Kidney (tissue), 14 donors: ENCODE data around the gene CLASP1. TPM values are rescaled to one million over a fixed set of nuclear protein-coding genes. Genes with fewer than 3 reads are reported as not detected.

ENCODE experiments used
- DNase-seq, 5 donors: peaks; one replicate each; pipeline ENCODE4 v3.0.0-alpha.2; 2013 to 2020
- FAIRE-seq: peaks from 2 replicates; lab custom pipeline; 2012; peaks lifted over from hg19 to GRCh38; lab: Jason Lieb, UNC
- H3K27ac ChIP-seq, 2 donors: one replicate each; pipeline ENCODE4 v1.7.0; 2013; ENCODE audit warnings: low read depth in 2 of 2, low read length in 2 of 2, inconsistent platforms in 1 of 2
- H3K27me3 ChIP-seq: one replicate; pipeline ENCODE4 v1.7.1; 2013; ENCODE audit warnings: low read length, inconsistent platforms; ENCODE audit not compliant: control insufficient read depth, insufficient read depth
- H3K36me3 ChIP-seq, 3 donors: one replicate each; pipeline versions ENCODE4 v1.7.0 to v1.7.1; 2013; ENCODE audit warnings: low read length in 3 of 3, control low read depth in 1 of 3, inconsistent platforms in 1 of 3; ENCODE audit not compliant: insufficient read depth in 3 of 3, control insufficient read depth in 2 of 3
- H3K4me1 ChIP-seq, 3 donors: one replicate each; pipeline versions ENCODE4 v1.7.0 to v1.7.1; 2013; ENCODE audit warnings: low read length in 3 of 3, inconsistent platforms in 1 of 3, low read depth in 1 of 3; ENCODE audit not compliant: control insufficient read depth in 2 of 3, insufficient read depth in 2 of 3
- H3K4me3 ChIP-seq, 3 donors: one replicate each; pipeline versions ENCODE4 v1.7.0 to v1.8.1; 2013; ENCODE audit warnings: low read length in 3 of 3, control low read depth in 1 of 3, inconsistent platforms in 1 of 3
- H3K9ac ChIP-seq, 3 donors: one replicate each; pipeline versions ENCODE4 v1.7.0 to v1.7.1; 2013; ENCODE audit warnings: low read length in 3 of 3, control low read depth in 1 of 3, inconsistent platforms in 1 of 3
- H3K9me3 ChIP-seq, 3 donors: one replicate each; pipeline versions ENCODE4 v1.7.0 to v1.7.1; 2013; ENCODE audit warnings: low read length in 3 of 3, control low read depth in 1 of 3, inconsistent platforms in 1 of 3; ENCODE audit not compliant: control insufficient read depth in 2 of 3, insufficient read depth in 1 of 3
- intact Hi-C: fragments of 100-400 bp; cut with DNase I; formaldehyde crosslinking; loops from one replicate; pipeline ENCODE4 v1.11.1; 2022
- polyA plus RNA-seq: library from polyadenylated mRNA; stranded (reverse); fragments of 350-450 nt; fragmentation: Illumina TruSeq; extraction: RNeasy Lipid Tissue Mini Kit (QIAGEN cat#74804); gene quantifications from one replicate; pipeline ENCODE4 v1.2.3, GENCODE V29; 2014; ENCODE audit warnings: low read depth, low replicate concordance; ENCODE audit not compliant: insufficient read depth
- total RNA-seq: library from RNA; stranded (reverse); fragmentation: NEBNext Ultra II Directional; extraction: Animal tissue kit (Norgen Biotek cat#: 25700); gene quantifications from one replicate; pipeline ENCODE4 v1.2.1, GENCODE V29; 2021
- TF ChIP-seq, protein P1 (sequence below): IDR thresholded peaks from 3 replicates; pipeline ENCODE4 v1.5.1; 2012; ENCODE audit warnings: mild to moderate bottlenecking, moderate library complexity, borderline replicate concordance; ENCODE audit not compliant: insufficient read depth; ENCODE audit errors: extremely low read depth
- donor health status: control.
- donor health status: control.
- donor health status: control.
- donor health status: control.
- donor health status: control.
- donor health status: DM: yes; HTN: yes; CAD: no.
- donor health status: Normal renal cell carcinoma (clear cell type).

The CLASP1 gene
- total and polyA plus RNA-seq, 2 donors from 2014 or later, result 6.8 to 71.5 TPM

GRCh38 chr2:121587131-121587530 lies 62.1 kb downstream of the CLASP1 start:
- Histone ChIP-seq H3K27ac (no peak overlapping the region), H3K9me3 (no peaks in the 10 kb centered on the region), H3K4me3 (no peak overlapping the region), H3K36me3 (no peaks in the 10 kb centered on the region), H3K27me3 (no peaks in the 10 kb centered on the region), H3K9ac (no peak overlapping the region), H3K4me1 (peaks cover 0 to 5% (median 0%) of the 10 kb centered on the region in 3 donors)
- FAIRE-seq (no peak), DNase-seq (no peak)
- intact Hi-C loops, result no loop called here
- TF ChIP-seq, protein P1, sequence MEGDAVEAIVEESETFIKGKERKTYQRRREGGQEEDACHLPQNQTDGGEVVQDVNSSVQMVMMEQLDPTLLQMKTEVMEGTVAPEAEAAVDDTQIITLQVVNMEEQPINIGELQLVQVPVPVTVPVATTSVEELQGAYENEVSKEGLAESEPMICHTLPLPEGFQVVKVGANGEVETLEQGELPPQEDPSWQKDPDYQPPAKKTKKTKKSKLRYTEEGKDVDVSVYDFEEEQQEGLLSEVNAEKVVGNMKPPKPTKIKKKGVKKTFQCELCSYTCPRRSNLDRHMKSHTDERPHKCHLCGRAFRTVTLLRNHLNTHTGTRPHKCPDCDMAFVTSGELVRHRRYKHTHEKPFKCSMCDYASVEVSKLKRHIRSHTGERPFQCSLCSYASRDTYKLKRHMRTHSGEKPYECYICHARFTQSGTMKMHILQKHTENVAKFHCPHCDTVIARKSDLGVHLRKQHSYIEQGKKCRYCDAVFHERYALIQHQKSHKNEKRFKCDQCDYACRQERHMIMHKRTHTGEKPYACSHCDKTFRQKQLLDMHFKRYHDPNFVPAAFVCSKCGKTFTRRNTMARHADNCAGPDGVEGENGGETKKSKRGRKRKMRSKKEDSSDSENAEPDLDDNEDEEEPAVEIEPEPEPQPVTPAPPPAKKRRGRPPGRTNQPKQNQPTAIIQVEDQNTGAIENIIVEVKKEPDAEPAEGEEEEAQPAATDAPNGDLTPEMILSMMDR, result no peak

DNA sequence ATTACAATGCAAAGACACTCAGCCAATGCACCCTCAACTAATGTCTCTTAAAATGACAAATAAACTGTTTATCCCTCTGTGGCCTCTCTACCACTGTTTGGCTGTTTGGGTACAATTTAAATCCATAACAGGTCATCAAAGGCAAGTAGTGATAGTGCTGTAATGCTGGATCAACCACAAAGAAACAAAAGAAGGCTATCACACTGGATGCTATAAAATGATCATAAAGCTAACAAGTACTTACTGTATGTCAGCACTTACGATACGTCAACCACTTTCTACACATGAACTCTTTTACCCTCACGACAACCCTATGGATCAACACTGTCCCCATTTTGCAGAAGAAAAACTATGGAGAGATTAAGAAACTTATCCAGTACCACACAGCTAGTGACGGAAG lies 64.5 kb downstream of the CLASP1 start:
- H3K9me3 ChIP-seq, result no peaks in the 10 kb centered on the region
- no peaks in the 10 kb centered on the region for H3K27me3 ChIP-seq
- H3K36me3 ChIP-seq, result no peaks in the 10 kb centered on the region
- FAIRE-seq (no peak), DNase-seq (no peak)
- H3K9ac ChIP-seq, result no peak overlapping the region
- peaks cover 0 to 5% (median 0%) of the 10 kb centered on the region in 3 donors for H3K4me1 ChIP-seq
- no peak overlapping the region for H3K27ac ChIP-seq
- TF ChIP-seq, protein P1, result no peak
- H3K4me3 ChIP-seq, result no peak overlapping the region
- intact Hi-C loops, result no loop called here

GRCh38 chr2:121583555-121583954 lies 65.7 kb downstream of the CLASP1 start:
- H3K9ac ChIP-seq, result no peak overlapping the region

More at GRCh38 chr2:121583555-121583954, 65.7 kb downstream of the CLASP1 start:
- Histone ChIP-seq H3K4me3 (no peak overlapping the region), H3K9me3 (no peaks in the 10 kb centered on the region), H3K4me1 (peaks cover 0 to 5% (median 0%) of the 10 kb centered on the region in 3 donors), H3K27ac (no peak overlapping the region), H3K27me3 (no peaks in the 10 kb centered on the region), H3K36me3 (no peaks in the 10 kb centered on the region)
- no peak for FAIRE-seq
- TF ChIP-seq, protein P1, result no peak
- DNase-seq, result no peak
- intact Hi-C loops, result no loop called here
